Measurements from ENCODE around the gene EPHA8. TPM values are rescaled to one million over a fixed set of nuclear protein-coding genes. Genes with fewer than 3 reads are reported as not detected.

The EPHA8 gene
- total and polyA plus RNA-seq, 2 of the 4 experiments (the other 2 are of a cell fraction): not detected

- Histone ChIP-seq H3K56ac (ENCODE audit: extremely low read depth, insufficient read depth, low read length) (no peak overlapping the region), H4K91ac (ENCODE audit: insufficient read depth, low read depth, low read length) (no peak overlapping the region), H3K79me1 (ENCODE audit: low read depth in 1 of 2, low read length in 2 of 2) (no peaks in the 10 kb centered on the region), H3K23ac (ENCODE audit: low read depth, low read length) (no peak overlapping the region), H3K27ac (ENCODE audit: insufficient read depth, low read length) (no peak overlapping the region), H3K4me3 (ENCODE audit: insufficient read depth, low read depth, low read length) (no peak overlapping the region), H3K14ac (replicated peaks; ENCODE audit: low read depth, low read length) (no peak overlapping the region), H4K20me1 (ENCODE audit: insufficient read depth, low read length) (no peaks in the 10 kb centered on the region), H2BK20ac (ENCODE audit: low read depth, low read length) (no peak overlapping the region), H3K4ac (ENCODE audit: low read depth, low read length) (no peak overlapping the region), H3K9ac (ENCODE audit: low read depth, low read length) (no peak overlapping the region), H2AK5ac (ENCODE audit: low read depth, low read length) (no peak overlapping the region), H2BK15ac (ENCODE audit: low read depth, low read length) (no peak overlapping the region), H3K4me1 (ENCODE audit: control insufficient read depth, insufficient read depth, low read length) (no peaks in the 10 kb centered on the region), H2AFZ (replicated peaks; ENCODE audit: low read length, poor library complexity) (no peak overlapping the region), H4K8ac (ENCODE audit: low read depth in 2 of 2, low read length in 2 of 2) (no peak overlapping the region), H3K27me3 (ENCODE audit: control insufficient read depth, insufficient read depth, low read length) (peaks cover 3% of the 10 kb centered on the region; the same call in 1 of the 2 replicates), H2BK5ac (ENCODE audit: low read depth, low read length, poor library complexity, severe bottlenecking) (no peak overlapping the region), H2BK120ac (ENCODE audit: low read depth, low read length) (no peak overlapping the region), H2AK9ac (replicated peaks; ENCODE audit: low read depth, low read length, poor library complexity) (no peak overlapping the region), H3K36me3 (ENCODE audit: control insufficient read depth, insufficient read depth, low read length) (0 out of 2 replicates have a peak, but pooled peaks cover 1% of the 10 kb centered on the region), H3K9me1 (ENCODE audit: insufficient read depth, low read length) (no peaks in the 10 kb centered on the region; the same call in 1 of the 2 replicates), H3K9me3 (ENCODE audit: control insufficient read depth, insufficient read depth, low read length) (no peaks in the 10 kb centered on the region), H3K4me2 (ENCODE audit: low read depth, low read length) (no peak overlapping the region), H3K18ac (ENCODE audit: low read depth, low read length) (no peak overlapping the region), H4K5ac (ENCODE audit: low read depth, low read length) (no peak overlapping the region)
- dilution Hi-C loops (cut with HindIII; ENCODE audit: low sequenced_read_pairs, unreplicated experiment) (no loop called here), in situ Hi-C loops (cut with MboI; ENCODE audit: low sequenced_read_pairs) (no loop called here), intact Hi-C loops (cut with micrococcal nuclease) (no loop called here)
- WGBS, 2 experiments (ENCODE audit: extremely low coverage in 2 of 2, insufficient read length in 1 of 2): 51% methylated on average over 2 of the region's 13 CpGs; no CpG with 5 or more reads in 1 of the 2 experiments
- ChIA-PET POLR2A (ENCODE audit: unreplicated experiment) (no interaction called here), CTCF (no interaction called here)
- no peak for DNase-seq
- no peak for TF ChIP-seq POLR2A (IDR thresholded peaks at IDR 0.05; ENCODE audit: low read depth, low read length)
- no peak for TF ChIP-seq BHLHE40 (IDR thresholded peaks at IDR 0.05; ENCODE audit: low read depth, low read length)
- TF ChIP-seq, protein P1, sequence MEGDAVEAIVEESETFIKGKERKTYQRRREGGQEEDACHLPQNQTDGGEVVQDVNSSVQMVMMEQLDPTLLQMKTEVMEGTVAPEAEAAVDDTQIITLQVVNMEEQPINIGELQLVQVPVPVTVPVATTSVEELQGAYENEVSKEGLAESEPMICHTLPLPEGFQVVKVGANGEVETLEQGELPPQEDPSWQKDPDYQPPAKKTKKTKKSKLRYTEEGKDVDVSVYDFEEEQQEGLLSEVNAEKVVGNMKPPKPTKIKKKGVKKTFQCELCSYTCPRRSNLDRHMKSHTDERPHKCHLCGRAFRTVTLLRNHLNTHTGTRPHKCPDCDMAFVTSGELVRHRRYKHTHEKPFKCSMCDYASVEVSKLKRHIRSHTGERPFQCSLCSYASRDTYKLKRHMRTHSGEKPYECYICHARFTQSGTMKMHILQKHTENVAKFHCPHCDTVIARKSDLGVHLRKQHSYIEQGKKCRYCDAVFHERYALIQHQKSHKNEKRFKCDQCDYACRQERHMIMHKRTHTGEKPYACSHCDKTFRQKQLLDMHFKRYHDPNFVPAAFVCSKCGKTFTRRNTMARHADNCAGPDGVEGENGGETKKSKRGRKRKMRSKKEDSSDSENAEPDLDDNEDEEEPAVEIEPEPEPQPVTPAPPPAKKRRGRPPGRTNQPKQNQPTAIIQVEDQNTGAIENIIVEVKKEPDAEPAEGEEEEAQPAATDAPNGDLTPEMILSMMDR (conservative IDR thresholded peaks at IDR 0.05; ENCODE audit: low read depth, low read length): no peak
- no peak for TF ChIP-seq ELK1 (IDR thresholded peaks at IDR 0.05; ENCODE audit: borderline replicate concordance, low read depth, low read length)
- no peak for TF ChIP-seq MAZ (IDR thresholded peaks at IDR 0.05; ENCODE audit: borderline replicate concordance, low read depth, low read length)
- TF ChIP-seq CHD1 (IDR thresholded peaks at IDR 0.05; ENCODE audit: low read depth, low read length): no peak
- TF ChIP-seq RCOR1 (IDR thresholded peaks at IDR 0.05; ENCODE audit: insufficient replicate concordance, low read length): no peak
- no peak for TF ChIP-seq MAFK (IDR thresholded peaks at IDR 0.05; ENCODE audit: low read depth, low read length)
- TF ChIP-seq FOS (IDR thresholded peaks at IDR 0.05; ENCODE audit: low read depth, low read length): no peak
- no peak for TF ChIP-seq MXI1 (IDR thresholded peaks at IDR 0.05; ENCODE audit: borderline replicate concordance, low read depth, low read length)
- no peak for TF ChIP-seq SMC3 (IDR thresholded peaks at IDR 0.05; ENCODE audit: low read depth, low read length)
- TF ChIP-seq RAD21 (IDR thresholded peaks at IDR 0.05; ENCODE audit: low read length): no peak
- TF ChIP-seq, protein P2, sequence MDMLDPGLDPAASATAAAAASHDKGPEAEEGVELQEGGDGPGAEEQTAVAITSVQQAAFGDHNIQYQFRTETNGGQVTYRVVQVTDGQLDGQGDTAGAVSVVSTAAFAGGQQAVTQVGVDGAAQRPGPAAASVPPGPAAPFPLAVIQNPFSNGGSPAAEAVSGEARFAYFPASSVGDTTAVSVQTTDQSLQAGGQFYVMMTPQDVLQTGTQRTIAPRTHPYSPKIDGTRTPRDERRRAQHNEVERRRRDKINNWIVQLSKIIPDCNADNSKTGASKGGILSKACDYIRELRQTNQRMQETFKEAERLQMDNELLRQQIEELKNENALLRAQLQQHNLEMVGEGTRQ (IDR thresholded peaks at IDR 0.05; ENCODE audit: low read depth, low read length): no peak
- TF ChIP-seq CEBPB (IDR thresholded peaks at IDR 0.05; ENCODE audit: low read depth, low read length): no peak
- TF ChIP-seq NFE2L2 (IDR thresholded peaks at IDR 0.05; ENCODE audit: low read depth, low read length): no peak
- TF ChIP-seq RFX5 (IDR thresholded peaks at IDR 0.05; ENCODE audit: low read depth, low read length): no peak
- BruUV-seq (replicated peaks): no TSS peak
- ATAC-seq (ENCODE audit: low read depth): no peak
Observed at GRCh38 chr1:22537441-22538139, 25.7 kb upstream of the EPHA8 start.
